Measurements from ENCODE around the gene PHF21B.

- no peak for TF ChIP-seq CTCF (optimal IDR thresholded peaks at IDR 0.05 in 1 of 3, IDR thresholded peaks at IDR 0.05 in 1 of 3, conservative IDR thresholded peaks at IDR 0.05 in 1 of 3; ENCODE audit: extremely low read depth in 1 of 3, insufficient read depth in 2 of 3, low read length in 3 of 3)
- no peak for TF ChIP-seq EZH2 (IDR thresholded peaks at IDR 0.05; ENCODE audit: low read length)
Observed at GRCh38 chr22:44994399-44995104, 15.3 kb downstream of the PHF21B start.

All from keratinocyte (primary cell).